T follicular helper cell (primary cell): ENCODE results near the gene WASL.
"Not testable (repeated sequence)": the region's sequence is repeated elsewhere in the genome, so short reads cannot be mapped to it uniquely, and the experiment has no call there.

ENCODE experiments used
- DNase-seq: peaks from one replicate; pipeline ENCODE4 v3.0.0-alpha.2; 2020; ENCODE audit warnings: low read depth

WASL gene

DNA sequence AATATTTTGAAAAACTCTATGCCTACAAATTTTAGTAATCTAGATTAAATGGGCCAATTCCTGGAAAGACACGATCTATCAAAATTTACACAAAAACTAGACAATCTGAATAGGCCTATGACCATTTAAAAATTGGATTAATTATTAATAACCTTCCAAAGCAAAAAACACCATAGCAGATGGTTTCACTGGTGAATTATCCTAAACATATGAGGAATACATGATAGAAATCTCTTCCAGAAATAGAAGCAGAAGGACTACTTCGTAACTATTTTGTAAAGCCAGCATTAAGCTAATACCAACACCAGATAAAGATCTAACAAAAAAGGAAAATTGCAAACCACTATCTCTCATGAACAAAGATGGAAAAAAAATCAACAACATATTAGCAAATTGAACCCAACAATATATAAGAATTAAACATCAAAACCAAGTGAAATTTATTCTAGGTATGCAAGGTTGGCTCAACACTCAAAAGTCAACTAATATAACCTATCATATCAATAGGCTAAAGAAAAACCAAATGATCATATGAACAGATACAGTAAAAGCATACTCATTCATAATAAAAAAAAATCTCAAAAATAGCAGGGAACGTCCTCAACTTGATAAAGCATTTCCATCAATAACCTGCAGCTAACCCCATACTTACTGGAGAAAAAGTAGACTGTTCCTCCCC lies 16.3 kb downstream of the WASL start:
- no peak for DNase-seq

DNA sequence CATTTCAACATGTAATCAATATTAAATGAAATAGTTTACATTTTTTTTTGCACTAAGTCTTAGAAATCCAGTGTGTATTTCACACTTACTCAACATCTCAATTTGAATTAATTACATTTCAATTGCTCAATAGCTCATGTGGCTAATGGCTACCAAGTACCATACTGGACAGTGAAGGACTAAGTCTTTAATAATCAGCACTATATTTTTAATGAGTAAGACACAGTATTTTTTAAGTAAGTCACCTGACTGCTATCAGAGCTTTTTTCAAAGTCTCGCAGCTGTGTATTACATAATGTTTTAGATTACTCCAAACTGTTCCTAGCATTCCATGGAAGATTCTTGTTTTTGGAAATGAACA lies 19.6 kb downstream of the WASL start:
- no peak for DNase-seq

DNA sequence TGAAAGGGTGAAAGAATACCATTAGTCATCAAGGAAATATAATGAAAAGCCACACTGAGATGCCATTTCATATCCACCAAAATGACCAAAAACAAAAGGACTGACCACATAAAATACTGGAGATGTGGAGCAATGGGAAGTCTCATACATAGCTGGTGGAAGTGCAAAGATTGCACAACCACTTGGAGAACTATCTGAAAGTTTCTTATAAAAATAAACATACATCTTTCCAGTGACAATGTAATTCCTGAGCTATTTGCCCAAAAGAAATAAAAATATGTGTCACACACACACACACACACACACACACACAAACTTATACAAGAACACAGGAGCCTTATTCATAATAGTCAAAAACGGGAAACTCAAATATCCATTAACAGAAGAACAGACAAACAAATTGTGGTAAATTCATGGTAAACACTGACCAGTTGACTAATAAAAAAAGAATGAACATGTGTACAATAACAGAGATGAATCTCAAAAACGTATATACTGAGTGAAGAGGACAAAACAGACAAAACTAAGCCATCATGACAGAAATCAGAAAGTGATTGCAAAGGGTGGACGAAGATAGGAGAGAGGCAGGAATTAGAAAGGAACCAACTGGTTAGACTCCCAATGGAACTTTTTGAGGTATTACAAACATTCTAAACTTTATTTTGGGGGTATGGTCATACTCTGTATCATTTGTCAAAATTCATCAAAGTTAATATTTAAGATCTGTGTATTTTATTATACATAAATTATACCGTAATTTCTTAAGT lies 21.5 kb downstream of the WASL start:
- no peak for DNase-seq

- no peak for DNase-seq
Measured at GRCh38 chr7:123725586-123726171, 23.1 kb downstream of the WASL start.

- DNase-seq: no peak
Measured at GRCh38 chr7:123724817-123725253, 24.0 kb downstream of the WASL start.

DNA sequence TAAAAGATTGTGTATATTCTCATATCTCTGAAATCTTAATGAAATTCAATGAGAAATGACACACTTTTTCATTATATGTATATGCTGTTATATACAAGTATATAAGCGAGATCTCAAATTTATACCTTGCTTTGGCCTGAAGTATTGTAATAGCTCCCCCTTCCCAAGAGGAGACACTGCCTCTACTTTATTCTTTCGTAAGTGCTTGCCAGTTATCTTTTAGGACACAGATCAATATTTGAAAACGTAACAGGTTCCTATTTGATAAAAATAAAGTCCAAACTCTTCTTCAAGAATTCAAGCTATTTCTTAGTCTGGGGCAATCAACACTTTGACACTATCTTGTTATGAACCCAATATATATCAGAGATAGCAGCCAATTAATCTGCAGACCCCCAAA lies 24.9 kb downstream of the WASL start:
- DNase-seq: no peak

DNA sequence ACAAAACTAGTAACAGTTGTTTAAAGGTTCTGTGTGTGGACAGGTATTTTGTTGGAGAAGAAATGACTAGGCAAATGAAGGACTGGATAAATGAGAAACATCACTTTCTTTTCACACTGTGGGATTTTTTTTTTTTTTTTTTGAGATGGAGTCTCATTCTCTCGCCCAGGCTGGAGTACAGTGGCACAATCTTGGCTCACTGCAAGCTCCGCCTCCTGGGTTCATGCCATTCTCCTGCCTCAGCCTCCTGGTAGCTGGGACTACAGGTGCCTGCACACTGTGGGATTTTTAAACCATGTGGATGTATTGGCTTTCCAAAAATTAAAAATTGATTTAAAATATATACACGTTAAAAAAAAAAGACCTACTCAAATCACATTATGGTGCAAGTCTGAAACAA lies 28.3 kb downstream of the WASL start:
- DNase-seq: not testable (repeated sequence)

DNA sequence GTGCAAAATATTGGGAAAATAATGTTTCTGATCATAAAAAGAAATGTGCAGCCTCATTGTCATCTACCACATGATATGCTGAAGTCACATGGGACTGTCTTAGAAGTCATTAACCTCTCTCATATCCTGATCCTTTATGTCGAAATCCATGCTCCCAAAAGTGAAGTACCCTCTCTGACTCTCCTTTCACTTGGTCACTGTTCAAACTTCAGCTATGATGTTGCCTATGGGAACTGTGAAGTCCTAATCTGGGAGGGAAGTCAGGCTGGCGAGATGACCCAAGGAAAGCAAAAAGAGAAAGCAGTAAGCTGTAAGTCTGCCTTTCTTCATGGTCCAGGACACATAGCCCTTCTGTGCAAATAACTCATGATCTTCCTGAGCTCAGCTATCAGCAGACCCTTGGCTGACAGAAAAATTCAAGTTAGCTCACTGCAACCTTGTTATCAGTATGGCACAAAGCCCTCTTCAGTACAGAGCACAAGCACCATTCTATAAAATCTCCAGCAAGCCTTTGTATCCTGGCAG lies 29.5 kb downstream of the WASL start:
- DNase-seq: no peak

DNA sequence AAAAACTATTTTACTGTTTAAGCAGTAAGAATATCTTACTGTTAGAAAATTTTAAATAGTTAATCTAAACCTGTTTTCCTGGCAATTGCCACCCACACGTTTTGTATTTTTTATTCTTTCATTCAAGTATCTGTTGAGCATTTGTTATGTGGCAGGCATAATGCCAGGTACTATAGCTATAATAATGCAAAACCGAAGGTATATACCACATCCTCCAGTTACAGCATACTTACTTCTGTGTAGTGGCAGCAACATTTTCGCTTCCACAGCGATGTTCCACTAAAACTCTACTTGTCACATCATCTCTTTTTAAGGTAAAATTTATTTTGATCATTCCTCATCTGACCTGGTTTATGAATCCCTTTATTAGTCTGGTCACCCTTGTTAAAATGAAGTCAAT lies 30.0 kb downstream of the WASL start:
- DNase-seq: no peak

DNA sequence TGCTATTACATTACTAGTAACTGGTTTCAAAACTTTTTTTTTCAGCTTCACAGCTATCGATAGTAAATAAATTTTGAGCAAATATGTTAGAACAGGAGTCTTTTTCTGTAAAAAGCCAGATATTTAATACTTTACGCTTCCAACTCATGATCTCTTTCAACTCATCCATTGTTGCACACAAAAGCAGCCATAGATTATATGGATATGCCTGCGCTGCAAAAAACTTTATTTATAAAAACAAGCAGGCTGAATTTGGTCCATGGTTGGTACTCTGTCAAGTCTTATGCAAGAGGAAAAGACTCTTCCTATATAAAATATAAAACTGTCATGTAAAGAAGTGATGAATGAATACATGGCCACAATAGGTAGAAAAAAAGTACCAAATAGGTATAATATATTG lies 31.1 kb downstream of the WASL start:
- no peak for DNase-seq

GRCh38 chr7:123716877-123717276 lies 31.9 kb downstream of the WASL start:
- DNase-seq: no peak

GRCh38 chr7:123715799-123716198 lies 33.0 kb downstream of the WASL start:
- no peak for DNase-seq

DNA sequence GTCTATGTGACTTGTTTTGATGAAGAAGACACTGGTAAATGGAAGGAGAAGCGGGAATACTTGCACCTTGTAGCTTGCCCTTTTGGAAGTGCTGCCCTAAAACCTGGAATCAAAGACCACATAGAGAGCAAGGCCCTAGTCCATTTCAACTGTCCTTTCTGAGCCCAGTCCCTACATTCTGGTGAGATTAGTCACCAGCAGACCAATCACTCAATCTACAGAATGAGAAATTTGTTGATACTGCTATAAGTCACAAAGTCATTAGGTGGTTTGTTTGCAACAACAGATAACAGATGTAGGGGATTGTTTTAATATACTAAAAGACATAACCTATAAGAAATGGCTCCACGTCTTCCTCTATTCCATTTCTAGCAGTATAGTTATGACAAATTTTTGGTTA lies 33.6 kb downstream of the WASL start:
- DNase-seq: no peak

GRCh38 chr7:123714296-123715080 lies 34.3 kb downstream of the WASL start:
- DNase-seq: no peak

DNA sequence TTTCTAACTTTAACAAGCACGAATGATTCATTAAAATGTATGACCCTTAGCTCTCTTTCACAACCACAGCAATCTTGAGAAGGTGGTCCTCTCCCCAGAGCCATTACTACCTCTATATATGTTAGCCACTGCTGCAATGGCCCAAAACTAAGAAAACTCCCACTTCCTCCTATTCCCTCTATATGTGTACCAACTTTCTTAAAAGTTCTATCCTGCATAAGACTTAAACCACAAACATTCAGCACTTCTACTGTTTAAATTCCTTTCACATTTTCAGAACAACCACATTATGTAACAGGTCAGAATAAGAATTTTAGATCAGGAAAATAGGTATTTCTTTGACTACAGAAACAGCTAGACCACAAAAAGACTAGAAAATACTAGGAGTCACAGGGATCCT lies 36.2 kb downstream of the WASL start:
- no peak for DNase-seq

DNA sequence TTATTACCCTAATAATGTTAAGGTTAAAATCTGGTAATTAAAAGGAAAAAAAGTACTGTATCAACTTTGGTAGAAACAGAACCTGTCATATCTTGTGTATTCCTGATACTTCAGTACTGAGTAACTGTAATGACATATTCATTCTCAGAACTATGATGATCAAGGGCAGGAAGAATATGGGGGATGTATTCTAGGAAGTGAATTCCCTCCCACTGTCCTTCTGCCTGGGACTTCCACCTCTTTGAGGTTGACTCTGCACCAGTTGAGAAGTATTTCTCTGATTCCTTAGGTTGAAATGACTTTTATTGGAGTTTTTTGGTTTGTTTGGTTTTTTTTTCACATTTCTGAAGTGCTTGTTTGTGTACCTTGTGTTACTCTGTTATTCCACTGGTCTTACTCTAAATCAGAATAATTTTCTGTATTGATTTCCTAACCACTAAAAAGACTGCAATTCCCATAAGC lies 36.9 kb downstream of the WASL start:
- no peak for DNase-seq

DNA sequence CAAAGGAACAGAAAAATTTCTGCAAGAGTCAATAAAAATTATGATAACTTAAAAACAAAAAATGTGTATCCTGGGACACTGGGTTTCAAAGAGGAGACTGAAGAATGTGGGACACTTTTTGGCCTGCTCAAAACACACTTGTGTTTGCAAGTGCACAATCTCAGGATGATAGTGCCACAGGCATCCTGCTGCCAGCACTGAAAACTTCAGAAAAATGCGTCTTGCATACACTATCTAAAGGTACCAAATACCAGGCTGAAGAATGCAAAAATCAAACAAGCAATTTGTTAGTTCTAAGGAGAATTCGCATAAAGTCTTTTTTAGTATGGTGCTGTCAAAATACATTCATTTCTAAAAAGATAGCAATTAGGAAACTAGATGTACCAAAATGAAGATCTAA lies 38.1 kb downstream of the WASL start:
- no peak for DNase-seq

DNA sequence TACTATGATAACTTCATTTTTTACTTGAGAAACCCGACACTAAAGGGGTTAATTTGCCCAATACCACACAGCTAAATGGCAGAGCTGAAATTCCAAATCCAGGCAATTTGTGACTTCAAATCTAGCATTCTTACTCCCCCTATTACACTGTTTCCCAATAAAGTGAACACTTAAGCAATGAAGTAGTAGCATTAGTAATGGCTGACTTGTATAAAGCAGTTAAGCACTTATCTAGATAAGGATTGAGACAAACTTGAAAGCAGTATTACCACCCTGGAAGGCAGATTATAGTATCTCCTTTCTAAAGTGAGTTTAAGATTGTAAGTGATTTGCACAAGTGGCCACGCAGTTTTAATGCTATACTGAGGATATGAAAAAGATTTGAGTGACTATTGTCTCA lies 39.3 kb downstream of the WASL start:
- no peak for DNase-seq

- DNase-seq: no peak
Measured at GRCh38 chr7:123705211-123705901, 43.4 kb downstream of the WASL start.

DNA sequence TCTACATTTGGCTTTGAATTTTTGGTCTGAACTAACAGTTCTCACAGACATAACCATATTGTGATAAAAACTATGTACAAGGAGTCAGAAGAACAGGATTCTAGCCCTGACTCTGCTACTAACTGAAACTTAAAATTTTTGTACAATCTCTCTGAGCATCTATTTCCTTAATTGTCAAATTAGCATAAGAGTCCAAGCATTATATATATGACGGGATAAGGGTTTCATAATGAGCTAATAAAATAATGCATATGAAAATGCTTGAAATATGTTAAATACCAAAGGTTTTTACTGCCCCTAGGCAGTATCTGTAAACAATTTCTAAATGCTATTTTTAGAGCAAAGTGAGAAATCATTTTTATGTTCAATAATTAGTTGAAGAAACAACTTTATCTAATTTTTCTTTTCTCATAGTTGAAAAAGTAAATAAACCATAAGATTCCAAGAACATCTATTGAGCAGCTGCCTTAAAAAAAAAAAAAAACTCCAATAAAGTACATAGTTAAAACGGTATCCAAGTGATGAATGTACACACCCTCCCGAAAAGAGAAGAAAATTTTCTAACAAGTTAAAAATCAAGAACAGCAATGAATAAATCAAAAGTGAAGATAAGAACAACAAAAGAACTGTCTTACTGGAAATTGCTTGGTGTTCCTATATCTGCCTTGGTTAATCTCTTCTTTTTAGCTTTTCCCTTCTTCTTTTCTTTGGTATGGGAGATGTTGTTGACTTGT lies 52.7 kb downstream of the WASL start:
- DNase-seq: no peak

DNA sequence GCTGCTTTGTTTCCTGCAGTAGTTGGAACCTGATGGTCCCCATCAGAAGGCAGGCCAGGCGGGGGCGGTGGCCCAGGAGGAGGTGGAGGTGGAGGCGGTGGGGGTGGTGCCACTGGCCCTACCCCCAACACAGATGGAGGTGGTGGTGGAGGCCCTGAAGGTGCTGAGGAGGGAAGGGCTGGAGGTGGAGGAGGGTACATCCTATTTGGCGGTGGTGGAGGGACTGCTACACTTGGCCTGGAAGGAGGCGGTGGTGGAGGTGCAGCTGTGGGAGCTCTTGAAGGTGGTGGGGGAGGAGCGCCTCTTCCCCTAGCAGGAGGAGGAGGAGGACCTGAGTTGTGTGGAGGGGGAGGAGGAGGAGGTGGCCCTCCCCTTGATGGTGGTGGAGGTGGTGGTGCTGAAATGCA lies 56.3 kb downstream of the WASL start:
- DNase-seq: no peak
